Activated naive CD8-positive, alpha-beta T cell treated with anti-CD3 and anti-CD28 coated beads, Interleukin-2, amount 10 ng/mL, durations not matched to agents 7 days and 5 days (primary cell): ENCODE results near the gene PTPRD. TPM values are rescaled to one million over a fixed set of nuclear protein-coding genes. Genes with fewer than 3 reads are reported as not detected.

Source experiments
- ATAC-seq: fragments of 150-1000 bp; cut with Tn5 transposase; one replicate; pipeline ENCODE4 v1.10.0; 2021; ENCODE audit warnings: low read depth, moderate library complexity
- POLR2A ChIA-PET: fragments of 350-600 bp; sonication (Branson Sonifier 250); formaldehyde crosslinking; loops from one replicate; lab custom pipeline; 2021; ENCODE audit warnings: antibody characterized with exemption; lab: Charles Lee
- DNase-seq: peaks from one replicate; pipeline ENCODE4 v3.0.0; 2021
- H3K27ac Mint-ChIP-seq: one replicate; pipeline ENCODE4 v1.8.0; 2022; ENCODE audit warnings: mild to moderate bottlenecking, mixed read lengths
- H3K27me3 Mint-ChIP-seq: one replicate; pipeline ENCODE4 v1.8.0; 2022; ENCODE audit warnings: mild to moderate bottlenecking, moderate library complexity, mixed read lengths
- H3K36me3 Mint-ChIP-seq: one replicate; pipeline ENCODE4 v1.8.0; 2021; ENCODE audit warnings: mild to moderate bottlenecking, mixed read lengths
- H3K4me1 Mint-ChIP-seq: one replicate; pipeline ENCODE4 v1.8.0; 2021; ENCODE audit warnings: mixed read lengths
- H3K4me3 Mint-ChIP-seq: one replicate; pipeline ENCODE4 v1.8.0; 2022; ENCODE audit warnings: mild to moderate bottlenecking, moderate library complexity, mixed read lengths
- H3K9me3 Mint-ChIP-seq: one replicate; pipeline ENCODE4 v1.8.0; 2021; ENCODE audit warnings: mixed read lengths
- total RNA-seq, 2 experiments: library from RNA; stranded (reverse); gene quantifications; one replicate each; pipeline ENCODE4 v1.2.3, GENCODE V29; 2021

Gene PTPRD
- total RNA-seq, 2 experiments from 2014 or later: not detected

GRCh38 chr9:8287970-8288369 is 2324.8 kb downstream of the PTPRD start:
- ATAC-seq (no peak), DNase-seq (no peak)
- POLR2A ChIA-PET: no interaction called here
- no peaks in the 10 kb centered on the region for H3K27me3 Mint-ChIP-seq
- H3K4me3 Mint-ChIP-seq: no peak overlapping the region
- no peaks in the 10 kb centered on the region for H3K36me3 Mint-ChIP-seq
- peaks cover 8% of the 10 kb centered on the region for H3K9me3 Mint-ChIP-seq
- H3K4me1 Mint-ChIP-seq: peaks cover 1% of the 10 kb centered on the region
- H3K27ac Mint-ChIP-seq: no peak overlapping the region

- peaks cover 6% of the 10 kb centered on the region for H3K9me3 Mint-ChIP-seq
- no peaks in the 10 kb centered on the region for H3K36me3 Mint-ChIP-seq
- H3K27ac Mint-ChIP-seq: no peak overlapping the region
- DNase-seq (no peak), ATAC-seq (no peak)
- H3K4me1 Mint-ChIP-seq: peaks cover 1% of the 10 kb centered on the region
- no peak overlapping the region for H3K4me3 Mint-ChIP-seq
- H3K27me3 Mint-ChIP-seq: no peaks in the 10 kb centered on the region
- POLR2A ChIA-PET: no interaction called here
Measured at GRCh38 chr9:8287501-8287900, 2325.3 kb downstream of the PTPRD start.

GRCh38 chr9:8284884-8285283 is 2327.9 kb downstream of the PTPRD start:
- peaks cover 6% of the 10 kb centered on the region for H3K9me3 Mint-ChIP-seq
- H3K4me3 Mint-ChIP-seq: no peak overlapping the region
- H3K27ac Mint-ChIP-seq: no peak overlapping the region
- no peak for DNase-seq
- no peak for ATAC-seq
- POLR2A ChIA-PET: no interaction called here
- H3K27me3 Mint-ChIP-seq: no peaks in the 10 kb centered on the region
- H3K4me1 Mint-ChIP-seq: peaks cover 1% of the 10 kb centered on the region
- no peaks in the 10 kb centered on the region for H3K36me3 Mint-ChIP-seq

GRCh38 chr9:8282535-8282934 is 2330.3 kb downstream of the PTPRD start:
- Mint-ChIP-seq H3K27me3 (no peaks in the 10 kb centered on the region), H3K4me3 (no peak overlapping the region), H3K27ac (no peak overlapping the region), H3K4me1 (peaks cover 1% of the 10 kb centered on the region), H3K9me3 (peaks cover 4% of the 10 kb centered on the region), H3K36me3 (no peaks in the 10 kb centered on the region)
- ATAC-seq: no peak
- no peak for DNase-seq
- POLR2A ChIA-PET: no interaction called here

GRCh38 chr9:8280811-8281210 is 2332.0 kb downstream of the PTPRD start:
- POLR2A ChIA-PET: no interaction called here

GRCh38 chr9:8278048-8278447 is 2334.8 kb downstream of the PTPRD start:
- ATAC-seq: no peak
- Mint-ChIP-seq H3K27ac (no peak overlapping the region), H3K36me3 (no peaks in the 10 kb centered on the region), H3K9me3 (peaks cover 6% of the 10 kb centered on the region), H3K4me1 (no peaks in the 10 kb centered on the region), H3K4me3 (no peak overlapping the region), H3K27me3 (no peaks in the 10 kb centered on the region)
- no peak for DNase-seq
- POLR2A ChIA-PET: no interaction called here

More at GRCh38 chr9:8280811-8281210, 2332.0 kb downstream of the PTPRD start:
- no peak for DNase-seq
- no peaks in the 10 kb centered on the region for H3K4me1 Mint-ChIP-seq
- no peaks in the 10 kb centered on the region for H3K36me3 Mint-ChIP-seq
- no peak overlapping the region for H3K4me3 Mint-ChIP-seq
- peaks cover 8% of the 10 kb centered on the region for H3K9me3 Mint-ChIP-seq
- no peaks in the 10 kb centered on the region for H3K27me3 Mint-ChIP-seq
- ATAC-seq: no peak
- no peak overlapping the region for H3K27ac Mint-ChIP-seq

- H3K36me3 Mint-ChIP-seq: no peaks in the 10 kb centered on the region
- DNase-seq: no peak
- H3K4me3 Mint-ChIP-seq: no peak overlapping the region
- H3K9me3 Mint-ChIP-seq: no peaks in the 10 kb centered on the region
- H3K27me3 Mint-ChIP-seq: no peaks in the 10 kb centered on the region
- H3K4me1 Mint-ChIP-seq: no peaks in the 10 kb centered on the region
- no peak for ATAC-seq
- POLR2A ChIA-PET: no interaction called here
- H3K27ac Mint-ChIP-seq: no peak overlapping the region
Measured at GRCh38 chr9:8270235-8270634, 2342.6 kb downstream of the PTPRD start.

GRCh38 chr9:8268881-8269280 is 2343.9 kb downstream of the PTPRD start:
- no peak for DNase-seq
- H3K4me3 Mint-ChIP-seq: no peak overlapping the region
- H3K9me3 Mint-ChIP-seq: no peaks in the 10 kb centered on the region
- POLR2A ChIA-PET: interaction anchor here (0.6 kb wide), 1 partner anchor 21 kb away, joined by 3 read pairs; no protein-coding TSS in a partner anchor
- H3K27me3 Mint-ChIP-seq: no peaks in the 10 kb centered on the region
- no peak overlapping the region for H3K27ac Mint-ChIP-seq
- no peaks in the 10 kb centered on the region for H3K4me1 Mint-ChIP-seq
- no peaks in the 10 kb centered on the region for H3K36me3 Mint-ChIP-seq
- no peak for ATAC-seq

GRCh38 chr9:8268216-8268878 is 2344.5 kb downstream of the PTPRD start:
- Mint-ChIP-seq H3K9me3 (no peaks in the 10 kb centered on the region), H3K27me3 (no peaks in the 10 kb centered on the region), H3K36me3 (no peaks in the 10 kb centered on the region), H3K4me1 (no peaks in the 10 kb centered on the region), H3K27ac (no peak overlapping the region), H3K4me3 (no peak overlapping the region)
- no peak for ATAC-seq
- POLR2A ChIA-PET: no interaction called here
- DNase-seq: no peak

GRCh38 chr9:8267636-8268035 is 2345.2 kb downstream of the PTPRD start:
- H3K27me3 Mint-ChIP-seq: no peaks in the 10 kb centered on the region
- no peaks in the 10 kb centered on the region for H3K36me3 Mint-ChIP-seq
- no peaks in the 10 kb centered on the region for H3K4me1 Mint-ChIP-seq
- H3K4me3 Mint-ChIP-seq: no peak overlapping the region
- H3K9me3 Mint-ChIP-seq: no peaks in the 10 kb centered on the region
- no peak for ATAC-seq
- no peak for DNase-seq
- POLR2A ChIA-PET: no interaction called here
- no peak overlapping the region for H3K27ac Mint-ChIP-seq

GRCh38 chr9:8266861-8267260 is 2345.9 kb downstream of the PTPRD start:
- Mint-ChIP-seq H3K4me1 (no peaks in the 10 kb centered on the region), H3K9me3 (no peaks in the 10 kb centered on the region)
- POLR2A ChIA-PET: no interaction called here

GRCh38 chr9:8265281-8265680 is 2347.5 kb downstream of the PTPRD start:
- POLR2A ChIA-PET: no interaction called here
- no peaks in the 10 kb centered on the region for H3K36me3 Mint-ChIP-seq
- no peaks in the 10 kb centered on the region for H3K27me3 Mint-ChIP-seq
- no peaks in the 10 kb centered on the region for H3K4me1 Mint-ChIP-seq
- ATAC-seq (no peak), DNase-seq (no peak)
- H3K4me3 Mint-ChIP-seq: no peak overlapping the region
- H3K9me3 Mint-ChIP-seq: no peaks in the 10 kb centered on the region
- H3K27ac Mint-ChIP-seq: no peak overlapping the region

More at GRCh38 chr9:8266861-8267260, 2345.9 kb downstream of the PTPRD start:
- Mint-ChIP-seq H3K27ac (no peak overlapping the region), H3K27me3 (no peaks in the 10 kb centered on the region), H3K4me3 (no peak overlapping the region), H3K36me3 (no peaks in the 10 kb centered on the region)
- DNase-seq: no peak
- no peak for ATAC-seq
